Measurements from ENCODE around the gene ZMIZ2.

ZMIZ2 gene

GRCh38 chr7:44750921-44751571, 2.4 kb downstream of the ZMIZ2 start:
- TF ChIP-seq CTCF (IDR thresholded peaks at IDR 0.05; ENCODE audit: insufficient read depth, low read depth, low read length, missing control alignments), result no peak
- peak; percentile 92 for DNase-seq (ENCODE audit: low read depth)
- H3K4me3 ChIP-seq (ENCODE audit: low read depth, low read length), result peak overlapping the region; percentile 64

GRCh38 chr7:44752822-44753221, 4.2 kb downstream of the ZMIZ2 start:
- TF ChIP-seq CTCF (IDR thresholded peaks at IDR 0.05; ENCODE audit: insufficient read depth, low read depth, low read length, missing control alignments), result no peak
- H3K4me3 ChIP-seq (ENCODE audit: low read depth, low read length), result no peak overlapping the region

GRCh38 chr7:44754802-44755697, 6.4 kb downstream of the ZMIZ2 start:
- no peak overlapping the region for H3K4me3 ChIP-seq (ENCODE audit: low read depth, low read length)
- no peak for DNase-seq (ENCODE audit: low read depth)
- TF ChIP-seq CTCF (IDR thresholded peaks at IDR 0.05; ENCODE audit: insufficient read depth, low read depth, low read length, missing control alignments), result no peak

More at GRCh38 chr7:44752822-44753221, 4.2 kb downstream of the ZMIZ2 start:
- no peak for DNase-seq (ENCODE audit: low read depth)

GRCh38 chr7:44755698-44756627, 7.3 kb downstream of the ZMIZ2 start:
- DNase-seq (ENCODE audit: low read depth), result no peak
- no peak overlapping the region for H3K4me3 ChIP-seq (ENCODE audit: low read depth, low read length)
- TF ChIP-seq CTCF (IDR thresholded peaks at IDR 0.05; ENCODE audit: insufficient read depth, low read depth, low read length, missing control alignments), result no peak

GRCh38 chr7:44756904-44757303, 8.3 kb downstream of the ZMIZ2 start:
- TF ChIP-seq CTCF (IDR thresholded peaks at IDR 0.05; ENCODE audit: insufficient read depth, low read depth, low read length, missing control alignments), result no peak
- no peak overlapping the region for H3K4me3 ChIP-seq (ENCODE audit: low read depth, low read length)
- no peak for DNase-seq (ENCODE audit: low read depth)

GRCh38 chr7:44757311-44757710, 8.7 kb downstream of the ZMIZ2 start:
- DNase-seq (ENCODE audit: low read depth), result no peak
- TF ChIP-seq CTCF (IDR thresholded peaks at IDR 0.05; ENCODE audit: insufficient read depth, low read depth, low read length, missing control alignments), result no peak
- H3K4me3 ChIP-seq (ENCODE audit: low read depth, low read length), result no peak overlapping the region
